ENCODE results near the gene ITGA7. TPM values are rescaled to one million over a fixed set of nuclear protein-coding genes. Genes with fewer than 3 reads are reported as not detected.

Gene ITGA7
- total RNA-seq, 1 donor from 2014 or later: 7.7 TPM

GRCh38 chr12:55711786-55712553, 4.3 kb upstream of the ITGA7 start:
- DNase-seq (ENCODE audit: low read depth): no peak
- H3K4me3 ChIP-seq (ENCODE audit: low read depth, low read length): no peak overlapping the region
- no peak for TF ChIP-seq CTCF (conservative IDR thresholded peaks at IDR 0.05; ENCODE audit: low read depth, low read length)

GRCh38 chr12:55708695-55709233, 1.1 kb upstream of the ITGA7 start:
- TF ChIP-seq CTCF (conservative IDR thresholded peaks at IDR 0.05; ENCODE audit: low read depth, low read length): no peak
- DNase-seq (ENCODE audit: low read depth): no peak

GRCh38 chr12:55707219-55707671, 459 bp downstream of the ITGA7 start:
- no peak for TF ChIP-seq CTCF (conservative IDR thresholded peaks at IDR 0.05; ENCODE audit: low read depth, low read length)
- no peak for DNase-seq (ENCODE audit: low read depth)
- peak overlapping the region; percentile 57 for H3K4me3 ChIP-seq (ENCODE audit: low read depth, low read length)

More at GRCh38 chr12:55708695-55709233, 1.1 kb upstream of the ITGA7 start:
- H3K4me3 ChIP-seq (ENCODE audit: low read depth, low read length): no peak overlapping the region

GRCh38 chr12:55706568-55707218, 1.0 kb downstream of the ITGA7 start:
- no peak for TF ChIP-seq CTCF (conservative IDR thresholded peaks at IDR 0.05; ENCODE audit: low read depth, low read length)
- no peak for DNase-seq (ENCODE audit: low read depth)
- H3K4me3 ChIP-seq (ENCODE audit: low read depth, low read length): peak overlapping the region; percentile 57

- no peak overlapping the region for H3K4me3 ChIP-seq (ENCODE audit: low read depth, low read length)
- TF ChIP-seq CTCF (conservative IDR thresholded peaks at IDR 0.05; ENCODE audit: low read depth, low read length): peak; percentile 62
- DNase-seq (ENCODE audit: low read depth): no peak
Measured at GRCh38 chr12:55705782-55706402, 1.8 kb downstream of the ITGA7 start.

GRCh38 chr12:55704824-55705718, 2.6 kb downstream of the ITGA7 start:
- H3K4me3 ChIP-seq (ENCODE audit: low read depth, low read length): no peak overlapping the region
- no peak for DNase-seq (ENCODE audit: low read depth)
- TF ChIP-seq CTCF (conservative IDR thresholded peaks at IDR 0.05; ENCODE audit: low read depth, low read length): no peak

All from epithelial cell of proximal tubule (primary cell).